Stimulated activated CD4-positive, alpha-beta T cell treated with anti-CD3 and anti-CD28 coated beads, Interleukin-12 subunit alpha, Interleukin-12 subunit beta, amount 100 ng/mL, for 48 hours (primary cell): Measurements from ENCODE around the gene EAF1.
"Not testable (repeated sequence)": the region's sequence is repeated elsewhere in the genome, so short reads cannot be mapped to it uniquely, and the experiment has no call there.

Experiments used
- DNase-seq, 3 donors: peaks; one replicate each; pipeline ENCODE4 v3.0.0-alpha.2; 2020; ENCODE audit warnings: low read depth in 2 of 3, low spot score in 1 of 3

Gene EAF1

DNA sequence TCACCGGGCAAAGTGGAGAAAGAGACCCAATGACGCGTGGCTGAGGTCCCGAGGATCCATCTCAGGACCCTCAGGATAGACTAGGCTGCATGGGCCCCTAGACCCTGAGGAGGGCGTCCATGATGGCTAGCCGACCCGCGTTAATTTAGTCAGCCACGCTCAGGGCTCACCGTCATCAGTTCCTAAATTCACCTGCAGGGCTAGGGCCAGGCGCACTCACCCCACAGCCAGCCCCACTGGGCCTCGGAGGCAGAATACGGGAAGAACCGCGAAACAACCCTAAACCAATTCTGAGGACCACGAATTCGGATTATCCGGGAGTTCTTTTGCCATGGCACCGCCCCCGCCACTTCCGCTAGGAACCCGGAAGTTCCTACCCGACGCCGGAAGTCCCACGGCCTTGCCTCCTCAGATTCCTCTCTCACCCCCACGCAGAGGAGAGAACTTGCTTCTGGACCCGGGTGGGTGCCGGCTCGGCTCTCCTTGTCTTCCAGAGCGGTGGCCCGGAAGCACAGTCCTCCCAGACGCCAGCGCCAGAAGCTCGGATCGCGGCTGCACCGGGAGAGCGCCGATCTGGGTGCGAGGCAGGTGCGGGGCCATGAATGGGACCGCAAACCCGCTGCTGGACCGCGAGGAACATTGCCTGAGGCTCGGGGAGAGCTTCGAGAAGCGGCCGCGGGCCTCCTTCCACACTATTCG, at the start of gene EAF1, which contains the start of gene METTL6:
EAF1 (plus strand) TSS at position 417 of the 699 bp plus-strand sequence; CDS start at position 599, 182 bp downstream.
METTL6 (minus strand) TSS at position 363 of the 699 bp plus-strand sequence. CDS start 1,033 bp downstream, outside the sequence.
- peak; percentile 79 to 85 (median 85) for DNase-seq

DNA sequence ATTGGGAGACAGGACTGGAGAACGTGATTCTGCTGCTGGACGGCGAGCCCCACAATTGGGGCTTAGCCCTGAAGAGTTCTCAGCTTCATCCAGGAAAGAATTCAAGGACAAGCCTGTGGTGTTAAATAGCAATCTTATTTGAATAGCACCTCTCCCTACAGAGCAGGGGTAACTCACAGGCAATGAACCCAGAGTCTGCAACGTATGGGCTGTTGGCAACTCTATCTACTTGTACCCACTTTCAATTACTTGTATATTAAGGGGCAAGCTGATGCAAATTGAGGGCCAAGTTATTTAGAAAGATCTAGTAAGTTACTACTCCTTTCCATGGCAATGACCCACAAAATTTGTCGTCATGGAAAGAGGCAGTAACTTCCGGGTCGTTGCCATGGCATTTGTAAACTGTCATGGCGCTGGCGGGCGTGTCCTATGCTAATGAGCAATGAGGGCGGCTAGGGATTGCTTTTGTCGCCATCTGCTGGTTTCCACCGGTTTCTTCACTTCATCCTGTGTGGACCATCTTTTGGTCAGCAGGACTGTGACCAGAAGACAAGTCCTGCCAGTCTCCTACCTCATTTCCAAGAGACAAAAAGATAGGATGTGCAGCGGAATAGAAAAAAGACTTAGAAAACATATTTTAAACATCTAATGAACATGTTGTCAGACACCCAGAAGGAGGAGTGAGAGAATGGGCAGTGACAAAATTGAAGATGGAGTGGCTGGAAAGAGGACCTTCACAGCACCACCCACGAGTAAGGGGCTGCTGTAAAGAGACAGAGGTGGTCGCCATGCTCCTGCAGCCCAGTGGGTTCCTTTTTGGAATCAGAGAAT, 49.2 kb upstream of the EAF1 start:
- peak; percentile 89 to 96 (median 92) for DNase-seq

DNA sequence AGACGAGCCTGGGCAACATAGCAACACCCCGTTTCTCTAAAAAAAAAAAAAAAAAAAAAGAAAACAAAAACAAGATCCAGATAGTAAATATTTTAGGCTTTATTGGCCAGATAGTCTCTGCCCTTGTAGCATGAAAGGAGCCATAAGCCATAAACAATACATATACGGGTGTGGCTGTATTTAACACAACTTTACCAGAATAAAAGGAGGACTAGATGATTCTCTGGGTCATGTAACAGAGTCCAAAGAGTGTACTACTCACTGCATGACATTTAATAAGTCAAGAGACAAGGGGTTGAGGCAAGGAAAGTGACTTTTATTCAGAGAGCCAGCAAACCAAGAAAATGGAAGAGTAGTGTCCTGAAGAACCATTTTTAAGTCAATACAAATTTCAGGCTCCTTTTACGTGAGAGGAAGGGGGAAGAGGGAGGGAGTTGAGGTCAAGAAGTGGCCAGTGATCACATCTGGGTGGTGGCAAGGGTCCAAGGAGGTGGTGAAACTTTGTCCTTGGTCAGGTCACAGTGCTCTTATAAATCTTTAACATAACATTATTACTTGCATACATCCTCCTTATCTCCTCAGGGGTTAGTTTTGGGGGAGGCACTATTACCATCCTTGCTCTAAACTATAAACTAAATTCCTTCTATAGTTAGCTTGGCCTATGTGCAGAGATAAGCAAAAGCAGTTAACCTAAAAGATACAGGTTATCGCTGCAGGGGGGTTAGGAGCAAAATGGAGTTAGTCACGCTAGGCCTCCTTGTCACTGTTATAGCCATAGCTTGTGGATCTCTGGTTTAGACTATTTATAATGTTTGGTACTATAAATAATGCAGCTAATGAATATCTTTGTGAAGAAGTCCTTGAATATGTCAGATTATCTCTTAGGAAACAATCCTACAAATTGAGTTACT, 46.2 kb upstream of the EAF1 start:
- no peak for DNase-seq

DNA sequence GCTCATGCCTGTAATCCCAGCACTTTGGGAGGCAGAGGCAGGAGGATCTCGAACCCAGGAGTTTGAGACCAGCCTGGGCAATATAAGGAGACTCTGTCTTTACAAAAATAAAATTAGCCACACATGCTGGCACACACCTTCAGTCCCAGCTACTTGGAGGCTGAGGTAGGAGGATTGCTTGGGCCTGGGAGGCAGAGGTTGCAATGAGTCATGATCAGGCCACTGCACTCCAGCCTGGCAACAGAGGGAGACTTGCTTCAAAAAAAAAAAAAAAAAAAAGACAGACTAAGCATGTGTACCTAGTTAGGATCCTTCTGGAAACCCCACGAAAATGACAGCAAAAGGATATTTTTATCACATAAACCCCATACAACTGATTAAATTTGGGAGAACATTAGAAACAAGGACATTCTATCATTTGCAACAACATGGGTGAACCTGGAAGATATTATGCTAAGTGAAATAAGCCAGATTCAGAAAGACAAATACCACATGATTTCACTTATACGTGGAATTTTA, 44.9 kb upstream of the EAF1 start:
- no peak for DNase-seq

- no peak for DNase-seq
These were observed 42.7 kb upstream of the EAF1 start for GRCh38 chr3:15384510-15385237.

GRCh38 chr3:15385238-15385695, 42.1 kb upstream of the EAF1 start:
- not testable (repeated sequence) for DNase-seq

GRCh38 chr3:15385901-15386653, 41.3 kb upstream of the EAF1 start:
- no peak for DNase-seq

DNA sequence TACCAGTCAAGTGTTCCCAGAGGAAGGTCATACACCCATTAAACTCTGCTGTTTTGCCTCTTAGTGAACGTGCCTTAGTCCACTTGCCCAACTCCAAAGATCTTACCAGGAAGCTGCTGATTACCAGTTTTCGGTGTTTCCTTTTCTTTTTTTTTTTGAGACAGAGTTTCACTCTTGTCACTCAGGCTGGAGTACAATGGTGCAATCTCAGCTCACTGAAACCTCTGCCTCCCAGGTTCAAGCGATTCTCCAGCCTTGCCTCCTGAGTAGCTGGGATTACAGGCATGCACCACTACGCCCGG, 40.8 kb upstream of the EAF1 start:
- not testable (repeated sequence) for DNase-seq

DNA sequence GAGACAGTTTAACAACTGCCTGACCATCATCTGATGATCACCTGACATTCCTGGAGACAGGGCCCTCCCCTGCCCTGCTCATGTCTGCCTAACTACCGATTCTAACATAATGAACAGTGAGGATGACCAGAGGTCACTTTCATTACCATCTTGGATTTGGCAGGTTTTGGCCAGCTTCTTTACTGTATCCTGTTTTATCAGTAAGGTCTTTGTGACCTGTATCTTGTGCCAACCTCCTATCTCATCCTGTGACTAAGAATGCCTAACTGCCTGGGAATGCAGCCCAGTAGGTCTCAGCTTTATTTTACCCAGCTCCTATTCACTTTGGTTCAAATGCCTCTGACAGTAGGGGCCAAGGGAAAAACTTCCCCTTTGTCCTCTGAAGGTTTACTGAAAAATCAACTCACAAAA, 40.2 kb upstream of the EAF1 start:
- no peak for DNase-seq

DNA sequence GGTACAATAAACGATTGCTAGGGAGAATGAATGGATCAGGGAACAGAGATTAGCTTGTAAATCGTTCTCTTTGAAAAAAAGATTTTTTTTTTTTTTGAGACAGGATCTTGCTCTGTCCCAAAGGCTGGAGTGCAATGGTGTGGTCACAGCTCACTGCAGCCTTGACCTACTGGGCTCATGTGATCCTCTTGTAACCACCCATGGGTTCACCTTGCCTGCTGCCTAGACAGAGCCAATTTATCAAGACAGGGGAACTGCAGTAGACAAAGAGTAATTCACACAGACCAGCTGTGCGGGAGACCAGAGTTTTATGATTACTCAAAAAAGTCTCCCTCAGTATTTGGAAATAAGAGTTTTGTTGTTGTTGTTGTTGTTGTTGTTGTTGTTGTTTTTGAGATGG, 39.7 kb upstream of the EAF1 start:
- DNase-seq = no peak

GRCh38 chr3:15388335-15388734, 39.1 kb upstream of the EAF1 start:
- not testable (repeated sequence) for DNase-seq

DNA sequence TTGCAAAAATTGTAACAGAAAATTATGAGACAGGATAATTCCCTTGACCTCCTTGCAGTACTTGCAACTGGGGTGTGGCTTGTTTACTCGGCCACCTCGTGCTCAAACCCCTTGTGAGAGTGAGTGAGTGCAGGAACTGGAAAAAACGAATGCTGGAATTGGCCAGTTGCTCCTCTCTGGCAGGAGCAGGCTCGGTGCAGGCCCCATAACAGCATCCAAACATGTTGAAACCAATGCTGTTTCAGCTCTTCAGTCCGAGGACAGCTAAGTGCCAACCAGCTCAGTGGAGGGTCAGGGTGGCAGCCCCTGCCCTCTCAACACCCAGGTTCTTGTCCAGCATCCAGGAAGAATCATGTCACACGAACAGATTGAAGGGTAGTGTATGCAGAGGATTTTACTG, 36.9 kb upstream of the EAF1 start:
- DNase-seq = no peak

- DNase-seq = no peak
These were observed 36.4 kb upstream of the EAF1 start for GRCh38 chr3:15391007-15391406.

GRCh38 chr3:15393252-15393651, 34.1 kb upstream of the EAF1 start:
- not testable (repeated sequence) for DNase-seq

DNA sequence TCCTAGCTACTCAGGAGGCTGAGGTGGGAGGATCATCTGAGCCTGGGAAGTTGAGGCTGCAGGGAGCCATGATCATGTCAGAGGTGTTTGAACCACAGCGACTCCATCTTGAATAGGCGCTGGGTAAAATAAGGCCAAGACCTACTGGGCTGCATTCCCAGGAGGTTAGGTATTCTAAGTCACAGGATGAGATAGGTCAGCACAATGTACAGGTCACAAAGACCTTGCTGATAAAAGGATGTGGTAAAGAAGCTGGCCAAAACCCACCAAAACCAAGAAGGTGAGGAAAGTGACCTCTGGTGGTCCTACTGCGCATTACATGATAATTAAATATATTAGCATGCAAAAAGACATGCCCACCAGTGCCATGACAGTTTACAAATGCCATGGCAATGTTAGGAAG, 28.7 kb upstream of the EAF1 start:
- DNase-seq = not testable (repeated sequence)

DNA sequence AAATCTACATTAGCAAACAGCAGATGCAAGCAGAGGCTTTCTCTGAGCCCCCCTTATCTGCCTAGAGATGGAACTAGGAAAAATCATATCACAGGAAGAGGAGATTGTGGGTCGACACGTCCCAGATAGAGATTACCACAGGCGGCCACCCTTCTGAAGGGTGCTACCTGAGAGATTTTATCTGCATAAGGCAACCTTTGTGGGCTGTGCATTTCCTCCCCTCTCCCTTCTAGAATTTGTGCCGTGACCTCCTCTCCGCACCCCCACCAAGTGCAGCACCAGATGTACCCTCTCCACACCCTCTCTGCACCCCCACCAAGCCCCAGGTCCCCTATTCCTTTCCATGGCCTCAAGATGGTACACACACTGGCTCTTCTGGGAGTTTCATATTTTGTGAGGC, 27.4 kb upstream of the EAF1 start:
- DNase-seq = no peak

- no peak for DNase-seq
These were observed 25.5 kb upstream of the EAF1 start for GRCh38 chr3:15401936-15402335.

DNA sequence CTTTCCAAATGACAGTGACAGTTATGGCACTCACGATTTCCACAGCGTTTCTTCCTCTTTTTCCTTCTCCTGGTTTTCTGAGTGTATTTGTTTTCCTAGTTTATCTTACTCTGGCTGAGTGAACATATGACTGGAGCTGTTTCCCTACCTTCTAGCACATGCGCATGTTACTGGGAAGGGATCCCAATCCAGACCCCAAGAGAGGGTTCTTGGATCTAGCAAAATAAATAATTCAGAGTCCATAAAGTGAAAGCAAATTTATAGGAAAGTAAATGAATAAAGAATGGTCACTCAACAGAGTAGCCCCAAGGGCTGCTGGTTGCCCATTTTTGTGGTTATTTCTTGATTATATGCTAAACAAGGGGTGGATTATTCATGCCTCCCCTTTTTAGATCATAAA, 23.9 kb upstream of the EAF1 start:
- no peak for DNase-seq

- no peak for DNase-seq
These were observed 23.4 kb upstream of the EAF1 start for GRCh38 chr3:15403965-15404364.

- no peak for DNase-seq
These were observed 22.6 kb upstream of the EAF1 start for GRCh38 chr3:15404767-15405166.
